Central memory CD8-positive, alpha-beta T cell (primary cell): ENCODE measurements around the gene COL23A1.

ENCODE experiments used
- ATAC-seq: fragments of 150-1000 bp; cut with Tn5 transposase; replicated peaks from 2 replicates; pipeline ENCODE4 v1.10.0; 2022; ENCODE audit warnings: mild to moderate bottlenecking, moderate FRiP score, moderate number of reproducible peaks; ENCODE audit not compliant: poor library complexity, severe bottlenecking; ENCODE audit errors: extremely low read depth
- DNase-seq, 2 donors: peaks; one replicate each; pipeline ENCODE4 v3.0.0; 2021; ENCODE audit warnings: low spot score in 2 of 2
- H3K27ac Mint-ChIP-seq: one replicate; pipeline ENCODE4 v1.8.0; 2022; ENCODE audit warnings: low read depth, mild to moderate bottlenecking, moderate library complexity, mixed read lengths
- H3K27me3 Mint-ChIP-seq: one replicate; pipeline ENCODE4 v1.8.0; 2022; ENCODE audit warnings: mixed read lengths
- H3K36me3 Mint-ChIP-seq: one replicate; pipeline ENCODE4 v1.8.0; 2022; ENCODE audit warnings: mild to moderate bottlenecking, moderate library complexity, mixed read lengths; ENCODE audit not compliant: insufficient read depth
- H3K4me1 Mint-ChIP-seq: one replicate; pipeline ENCODE4 v1.8.0; 2022; ENCODE audit warnings: mixed read lengths
- H3K4me3 Mint-ChIP-seq: one replicate; pipeline ENCODE4 v1.8.0; 2022; ENCODE audit warnings: mild to moderate bottlenecking, moderate library complexity, mixed read lengths
- H3K9me3 Mint-ChIP-seq: one replicate; pipeline ENCODE4 v1.8.0; 2022; ENCODE audit warnings: mixed read lengths

COL23A1 gene

GRCh38 chr5:178291161-178291561, 299.0 kb downstream of the COL23A1 start:
- H3K36me3 Mint-ChIP-seq = no peaks in the 10 kb centered on the region
- H3K27me3 Mint-ChIP-seq = peaks cover 62% of the 10 kb centered on the region
- no peak overlapping the region for H3K4me3 Mint-ChIP-seq
- ATAC-seq (no peak), DNase-seq (no peak)
- H3K9me3 Mint-ChIP-seq = no peaks in the 10 kb centered on the region
- H3K27ac Mint-ChIP-seq = no peak overlapping the region
- H3K4me1 Mint-ChIP-seq = no peaks in the 10 kb centered on the region

GRCh38 chr5:178290376-178290775, 299.8 kb downstream of the COL23A1 start:
- H3K4me3 Mint-ChIP-seq = no peak overlapping the region
- ATAC-seq (no peak), DNase-seq (no peak)
- no peak overlapping the region for H3K27ac Mint-ChIP-seq
- no peaks in the 10 kb centered on the region for H3K36me3 Mint-ChIP-seq
- no peaks in the 10 kb centered on the region for H3K4me1 Mint-ChIP-seq
- no peaks in the 10 kb centered on the region for H3K9me3 Mint-ChIP-seq
- H3K27me3 Mint-ChIP-seq = peaks cover 62% of the 10 kb centered on the region

- ATAC-seq (no peak), DNase-seq (no peak)
- Mint-ChIP-seq H3K27ac (no peak overlapping the region), H3K9me3 (no peaks in the 10 kb centered on the region), H3K27me3 (peaks cover 62% of the 10 kb centered on the region), H3K4me3 (no peak overlapping the region), H3K36me3 (no peaks in the 10 kb centered on the region), H3K4me1 (no peaks in the 10 kb centered on the region)
These were observed 300.8 kb downstream of the COL23A1 start for GRCh38 chr5:178289438-178289837.

GRCh38 chr5:178288401-178289368, 301.5 kb downstream of the COL23A1 start:
- ATAC-seq = no peak
- Mint-ChIP-seq H3K36me3 (no peaks in the 10 kb centered on the region), H3K4me3 (no peak overlapping the region), H3K4me1 (no peaks in the 10 kb centered on the region), H3K27ac (peak overlapping the region; percentile 83), H3K27me3 (peaks cover 62% of the 10 kb centered on the region), H3K9me3 (peaks cover 6% of the 10 kb centered on the region)
- DNase-seq = no peak

- Mint-ChIP-seq H3K27ac (peak overlapping the region; percentile 83), H3K36me3 (no peaks in the 10 kb centered on the region), H3K4me1 (no peaks in the 10 kb centered on the region), H3K9me3 (peaks cover 13% of the 10 kb centered on the region), H3K4me3 (no peak overlapping the region), H3K27me3 (peaks cover 52% of the 10 kb centered on the region)
- ATAC-seq (no peak), DNase-seq (no peak)
These were observed 302.4 kb downstream of the COL23A1 start for GRCh38 chr5:178287791-178288105.

- Mint-ChIP-seq H3K27me3 (peaks cover 47% of the 10 kb centered on the region), H3K36me3 (no peaks in the 10 kb centered on the region), H3K27ac (no peak overlapping the region), H3K9me3 (peaks cover 13% of the 10 kb centered on the region), H3K4me1 (no peaks in the 10 kb centered on the region), H3K4me3 (no peak overlapping the region)
- no peak for DNase-seq
- no peak for ATAC-seq
These were observed 303.0 kb downstream of the COL23A1 start for GRCh38 chr5:178287091-178287790.

- Mint-ChIP-seq H3K9me3 (peaks cover 13% of the 10 kb centered on the region), H3K36me3 (no peaks in the 10 kb centered on the region), H3K4me3 (no peak overlapping the region), H3K27me3 (peaks cover 40% of the 10 kb centered on the region), H3K27ac (no peak overlapping the region), H3K4me1 (no peaks in the 10 kb centered on the region)
- DNase-seq (no peak), ATAC-seq (no peak)
These were observed 303.7 kb downstream of the COL23A1 start for GRCh38 chr5:178286226-178287090.

GRCh38 chr5:178285399-178286225, 304.6 kb downstream of the COL23A1 start:
- ATAC-seq (no peak), DNase-seq (no peak)
- Mint-ChIP-seq H3K36me3 (no peaks in the 10 kb centered on the region), H3K9me3 (peaks cover 13% of the 10 kb centered on the region), H3K4me3 (no peak overlapping the region), H3K27ac (no peak overlapping the region), H3K27me3 (peaks cover 32% of the 10 kb centered on the region), H3K4me1 (no peaks in the 10 kb centered on the region)

GRCh38 chr5:178284996-178285395, 305.2 kb downstream of the COL23A1 start:
- peaks cover 13% of the 10 kb centered on the region for H3K9me3 Mint-ChIP-seq
- no peak for DNase-seq
- H3K27me3 Mint-ChIP-seq = peaks cover 32% of the 10 kb centered on the region
- peaks cover under 1% of the 10 kb centered on the region for H3K4me1 Mint-ChIP-seq
- no peak for ATAC-seq
- H3K4me3 Mint-ChIP-seq = no peak overlapping the region
- no peak overlapping the region for H3K27ac Mint-ChIP-seq
- no peaks in the 10 kb centered on the region for H3K36me3 Mint-ChIP-seq

- DNase-seq (no peak), ATAC-seq (no peak)
- Mint-ChIP-seq H3K9me3 (peaks cover 13% of the 10 kb centered on the region), H3K36me3 (no peaks in the 10 kb centered on the region), H3K27ac (no peak overlapping the region), H3K4me1 (peaks cover 5% of the 10 kb centered on the region), H3K4me3 (no peak overlapping the region), H3K27me3 (peaks cover 32% of the 10 kb centered on the region)
These were observed 306.0 kb downstream of the COL23A1 start for GRCh38 chr5:178284093-178284675.

GRCh38 chr5:178283520-178283919, 306.7 kb downstream of the COL23A1 start:
- peaks cover 36% of the 10 kb centered on the region for H3K27me3 Mint-ChIP-seq
- H3K4me1 Mint-ChIP-seq = peaks cover 5% of the 10 kb centered on the region
- ATAC-seq = no peak
- DNase-seq = no peak
- peaks cover 13% of the 10 kb centered on the region for H3K9me3 Mint-ChIP-seq
- no peaks in the 10 kb centered on the region for H3K36me3 Mint-ChIP-seq
- no peak overlapping the region for H3K4me3 Mint-ChIP-seq
- no peak overlapping the region for H3K27ac Mint-ChIP-seq
